ENCODE data around the gene CIAO2B. TPM values are rescaled to one million over a fixed set of nuclear protein-coding genes. Genes with fewer than 3 reads are reported as not detected.
"Not testable (repeated sequence)": the region's sequence is repeated elsewhere in the genome, so short reads cannot be mapped to it uniquely, and the experiment has no call there.

Gene CIAO2B
- total RNA-seq, 1 experiment from 2014 or later: 135 TPM

DNA sequence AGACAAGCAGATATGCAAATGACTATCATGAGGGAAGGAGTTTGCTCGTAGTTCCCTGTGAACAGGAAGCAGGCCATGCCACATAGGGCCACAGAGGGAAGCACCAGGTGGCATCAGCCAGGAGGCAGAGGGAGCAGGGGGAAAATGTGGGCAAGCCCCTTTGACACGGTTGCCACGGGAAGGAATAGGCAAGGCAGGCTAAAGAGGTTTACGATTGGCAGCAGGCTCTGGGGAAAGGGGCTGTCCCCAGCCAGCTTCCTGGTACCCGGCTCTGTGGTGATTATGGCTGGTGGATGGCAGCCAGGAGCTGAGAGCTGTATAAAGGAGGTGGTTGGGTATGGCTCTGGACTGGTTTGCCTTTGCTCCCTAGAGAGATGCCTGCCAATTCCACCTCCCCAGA, 27.7 kb upstream of the CIAO2B start:
- no peak for DNase-seq
- H3K4me3 ChIP-seq: no peak overlapping the region
- peaks cover 11% of the 10 kb centered on the region; the same call in 1 of the 2 replicates for H3K27me3 ChIP-seq
- H3K36me3 ChIP-seq: no peaks in the 10 kb centered on the region
- H3K4me1 ChIP-seq: no peaks in the 10 kb centered on the region
- no peaks in the 10 kb centered on the region for H3K9me3 ChIP-seq (replicated peaks)
- no peak overlapping the region for H3K27ac ChIP-seq

DNA sequence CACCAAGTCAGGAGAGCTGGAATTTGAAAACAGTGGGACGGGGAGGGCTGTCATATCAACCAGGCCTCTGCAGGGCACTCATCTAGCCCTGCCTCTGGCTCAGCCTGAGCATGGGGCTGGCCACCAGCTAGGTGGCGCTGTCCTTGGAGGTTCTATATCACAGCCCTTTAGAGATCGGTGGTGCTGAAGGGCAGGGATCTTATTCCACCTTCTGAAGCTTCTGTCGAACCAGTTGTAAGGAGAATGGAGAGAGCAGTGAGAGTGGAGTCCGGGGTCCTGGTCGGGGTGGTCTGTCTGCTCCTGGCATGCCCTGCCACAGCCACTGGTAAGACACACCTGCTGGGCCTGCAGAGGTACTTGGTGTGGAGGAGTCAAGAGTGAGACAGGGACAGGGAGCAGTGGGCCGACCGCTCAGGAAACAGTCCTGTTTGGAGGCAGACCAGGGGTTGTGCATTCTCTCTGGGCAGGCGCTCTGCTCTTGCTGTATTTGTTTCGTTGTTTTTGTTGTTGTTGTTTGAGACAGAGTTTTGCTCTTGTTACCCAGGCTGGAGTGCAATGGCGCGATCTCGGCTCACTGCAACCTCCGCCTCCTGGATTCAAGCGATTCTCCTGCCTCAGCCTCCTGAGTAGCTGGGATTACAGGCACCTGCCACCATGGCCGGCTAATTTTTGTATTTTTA, 27.0 kb upstream of the CIAO2B start, which contains the start of gene CES3:
TSS of gene CES3 (plus strand) at position 202 of the 680 bp plus-strand sequence. CDS start at position 244, 42 bp downstream.
- DNase-seq: peak; percentile 76 to 85
- Histone ChIP-seq H3K27ac (no peak within 1 kb of the TSS), H3K4me1 (no peaks in the 10 kb centered on the region), H3K4me3 (no peak within 1 kb of the TSS), H3K36me3 (no peaks in the 10 kb centered on the region), H3K9me3 (replicated peaks) (no peaks in the 10 kb centered on the region), H3K27me3 (0 out of 2 replicates have a peak, but pooled peaks cover 10% of the 10 kb centered on the region)

DNA sequence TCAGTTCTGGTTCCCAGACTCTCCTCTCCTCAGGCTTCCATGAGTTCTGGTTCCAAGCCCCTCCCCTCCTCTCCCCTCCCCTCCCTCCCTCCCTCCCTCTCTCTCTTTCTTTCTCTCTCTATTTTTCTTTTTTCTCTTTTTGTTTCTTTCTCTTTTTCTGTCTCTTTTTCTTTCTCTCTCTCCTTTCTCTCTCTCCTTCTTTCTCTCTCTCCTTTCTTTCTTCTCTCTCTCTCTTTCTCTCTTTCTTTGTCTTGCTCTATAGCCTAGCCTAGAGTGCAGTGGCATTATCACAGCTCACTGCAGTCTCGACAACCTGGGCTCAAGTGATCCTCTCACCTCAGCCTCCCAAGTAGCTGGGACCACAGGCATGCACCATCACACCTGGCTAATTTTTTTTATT, 26.1 kb upstream of the CIAO2B start:
- H3K9me3 ChIP-seq (replicated peaks): no peaks in the 10 kb centered on the region
- H3K27ac ChIP-seq: no peak overlapping the region
- H3K4me3 ChIP-seq: no peak overlapping the region
- H3K4me1 ChIP-seq: no peaks in the 10 kb centered on the region
- H3K36me3 ChIP-seq: no peaks in the 10 kb centered on the region
- DNase-seq: no peak
- H3K27me3 ChIP-seq: 0 out of 2 replicates have a peak, but pooled peaks cover 6% of the 10 kb centered on the region

DNA sequence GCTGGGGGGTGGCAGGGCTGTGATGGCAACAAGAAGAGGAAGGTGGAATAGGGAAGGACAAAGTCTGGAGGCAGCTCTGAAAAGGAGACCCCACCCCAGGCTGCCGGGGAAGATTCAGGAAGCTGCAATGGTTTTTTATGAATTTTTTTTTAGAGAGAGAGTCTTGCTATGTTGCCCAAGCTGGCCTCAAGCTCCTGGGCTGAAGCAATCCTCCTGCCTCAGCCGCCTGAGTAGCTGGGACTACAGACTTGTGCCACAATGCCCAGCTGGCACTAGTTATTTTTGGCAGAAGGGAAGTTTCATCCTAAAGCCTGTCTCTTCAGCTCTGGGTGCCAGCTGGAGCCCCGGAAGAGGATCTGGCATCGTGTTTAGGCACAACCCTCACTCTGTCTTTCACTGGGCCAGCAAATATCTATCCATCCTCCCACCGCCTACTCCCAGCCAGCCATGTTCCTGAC, 25.5 kb upstream of the CIAO2B start:
- Histone ChIP-seq H3K27ac (no peak overlapping the region), H3K4me3 (no peak overlapping the region), H3K4me1 (no peaks in the 10 kb centered on the region), H3K9me3 (replicated peaks) (no peaks in the 10 kb centered on the region), H3K36me3 (no peaks in the 10 kb centered on the region), H3K27me3 (0 out of 2 replicates have a peak, but pooled peaks cover 4% of the 10 kb centered on the region)
- no peak for DNase-seq

DNA sequence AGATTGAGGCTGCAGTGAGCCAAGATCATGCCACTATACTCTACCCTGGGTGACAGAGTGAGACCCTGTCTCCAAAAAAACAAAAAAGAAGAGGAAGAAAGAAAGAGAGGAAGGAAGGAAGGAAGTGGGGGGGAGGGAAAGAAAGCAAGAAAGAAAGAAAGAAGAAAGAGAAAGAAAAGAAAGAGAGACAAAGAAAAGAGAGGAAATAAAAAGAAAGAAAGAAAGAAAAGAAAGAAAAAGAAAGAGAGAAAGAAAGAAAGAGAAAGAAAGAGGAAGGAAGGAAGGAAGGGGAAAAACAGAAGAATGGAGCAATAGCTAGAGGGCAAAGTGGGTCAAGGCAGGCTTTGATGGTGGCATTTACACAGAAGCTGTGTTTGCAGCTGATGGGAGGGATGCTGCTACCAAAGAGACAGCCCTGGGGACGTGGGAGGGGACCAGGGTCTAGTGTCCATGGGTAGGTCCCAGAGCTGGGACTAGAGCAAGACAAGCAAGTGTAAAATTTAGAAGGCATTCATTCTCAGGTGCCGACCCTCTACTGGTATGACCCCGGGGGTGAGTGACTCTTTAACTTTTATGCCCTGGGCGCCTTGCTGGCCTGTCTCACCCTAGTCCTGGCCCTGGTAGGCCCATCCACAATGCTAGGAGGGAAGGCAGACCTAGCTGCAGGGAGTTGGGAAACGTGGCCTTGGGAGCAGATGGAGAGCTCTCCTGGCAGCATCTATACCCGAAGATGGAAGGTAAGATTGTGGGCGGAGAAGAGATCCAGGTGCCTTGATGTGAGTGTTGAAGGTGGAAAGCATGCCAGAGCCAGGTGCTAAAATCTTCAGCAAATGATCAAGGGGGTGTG, 24.9 kb upstream of the CIAO2B start:
- H3K27ac ChIP-seq: no peak overlapping the region
- H3K4me1 ChIP-seq: no peaks in the 10 kb centered on the region
- no peaks in the 10 kb centered on the region for H3K36me3 ChIP-seq
- no peak overlapping the region for H3K4me3 ChIP-seq
- DNase-seq: no peak
- H3K9me3 ChIP-seq (replicated peaks): no peaks in the 10 kb centered on the region
- H3K27me3 ChIP-seq: 0 out of 2 replicates have a peak, but pooled peaks cover 4% of the 10 kb centered on the region

DNA sequence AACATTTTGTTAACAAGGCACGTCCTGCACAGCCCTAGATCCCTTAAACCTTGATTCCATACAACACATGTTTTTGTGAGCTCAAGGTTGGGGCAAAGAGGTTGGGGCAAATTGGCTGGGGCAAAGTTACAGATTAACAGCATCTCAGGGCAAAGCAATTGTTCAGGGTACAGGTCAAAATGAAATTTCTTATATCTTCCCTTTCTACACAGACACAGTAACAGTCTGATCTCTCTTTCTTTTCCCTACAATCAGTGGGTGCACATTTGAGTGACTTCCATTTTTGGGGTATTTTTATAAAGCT, 21.9 kb upstream of the CIAO2B start:
- H3K36me3 ChIP-seq; H3K9me3 ChIP-seq (replicated peaks); H3K27ac ChIP-seq; DNase-seq; H3K4me3 ChIP-seq; H3K27me3 ChIP-seq; H3K4me1 ChIP-seq: not testable (repeated sequence)

DNA sequence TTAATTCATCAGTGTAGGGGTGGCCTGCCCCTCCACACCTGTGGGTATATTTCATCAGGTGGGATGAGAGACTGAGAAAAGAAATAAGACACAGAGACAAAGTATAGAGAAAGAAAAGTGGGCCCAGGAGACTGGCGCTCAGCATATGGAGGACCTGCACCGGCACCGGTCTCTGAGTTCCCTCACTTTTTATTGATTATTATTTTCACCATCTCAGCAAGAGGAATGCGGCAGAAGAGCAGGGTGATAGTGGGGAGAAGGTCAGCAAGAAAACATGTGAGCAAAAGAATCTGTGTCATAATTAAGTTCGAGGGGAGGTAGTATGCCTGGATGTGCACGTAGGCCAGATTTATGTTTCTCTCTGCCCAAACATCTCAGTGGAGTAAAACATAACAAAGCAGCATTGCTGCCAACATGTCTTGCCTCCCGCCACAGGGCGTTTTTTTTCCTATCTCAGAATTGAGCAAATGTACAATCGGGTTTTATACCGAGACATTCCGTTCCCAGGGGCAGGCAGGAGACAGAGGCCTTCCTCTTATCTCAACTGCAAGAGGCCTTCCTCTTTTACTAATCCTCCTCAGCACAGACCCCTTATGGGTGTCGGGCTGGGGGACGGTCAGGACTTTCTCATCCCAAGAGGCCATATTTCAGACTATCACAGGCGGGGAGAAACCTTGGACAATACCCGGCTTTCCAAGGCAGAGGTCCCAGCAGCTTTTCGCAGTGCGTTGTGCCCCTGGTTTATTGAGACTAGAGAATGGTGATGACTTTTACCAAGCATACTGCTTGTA, 21.4 kb upstream of the CIAO2B start:
- not testable (repeated sequence) for H3K36me3 ChIP-seq; H3K4me3 ChIP-seq; DNase-seq; H3K27me3 ChIP-seq; H3K27ac ChIP-seq; H3K9me3 ChIP-seq (replicated peaks); H3K4me1 ChIP-seq

DNA sequence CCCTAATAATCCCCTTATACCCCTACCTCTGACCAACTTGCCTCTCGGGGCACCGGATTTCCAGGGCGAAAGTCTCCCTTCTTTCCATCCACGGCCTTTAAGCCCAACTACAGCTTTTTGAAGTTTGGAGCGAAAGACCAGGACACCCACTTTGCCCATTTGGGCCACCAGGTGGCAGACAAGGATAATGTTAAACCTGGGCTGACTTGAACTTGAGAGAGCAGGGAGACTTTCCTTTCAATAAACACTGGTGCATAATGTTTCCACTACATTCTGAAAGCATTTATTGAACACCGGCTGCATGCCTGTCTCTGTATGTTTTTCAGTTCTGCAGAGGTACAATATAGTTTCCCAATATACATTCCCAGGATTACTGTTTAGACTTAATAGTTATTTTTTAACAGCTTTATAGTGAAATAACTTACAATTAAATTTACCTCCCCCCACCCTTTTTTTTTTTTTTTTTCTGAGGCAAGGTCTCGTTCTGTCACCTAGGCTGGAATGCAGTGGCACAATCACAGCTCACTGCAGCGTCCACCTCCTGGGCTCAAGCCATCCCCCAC, 20.0 kb upstream of the CIAO2B start:
- Histone ChIP-seq H3K27ac (no peak overlapping the region), H3K36me3 (no peaks in the 10 kb centered on the region), H3K4me3 (no peak overlapping the region), H3K4me1 (0 out of 2 replicates have a peak, but pooled peaks cover 3% of the 10 kb centered on the region), H3K9me3 (replicated peaks) (no peaks in the 10 kb centered on the region; the same call in 1 of the 2 replicates), H3K27me3 (0 out of 2 replicates have a peak, but pooled peaks cover 4% of the 10 kb centered on the region)
- DNase-seq: peak; percentile 72 to 92

DNA sequence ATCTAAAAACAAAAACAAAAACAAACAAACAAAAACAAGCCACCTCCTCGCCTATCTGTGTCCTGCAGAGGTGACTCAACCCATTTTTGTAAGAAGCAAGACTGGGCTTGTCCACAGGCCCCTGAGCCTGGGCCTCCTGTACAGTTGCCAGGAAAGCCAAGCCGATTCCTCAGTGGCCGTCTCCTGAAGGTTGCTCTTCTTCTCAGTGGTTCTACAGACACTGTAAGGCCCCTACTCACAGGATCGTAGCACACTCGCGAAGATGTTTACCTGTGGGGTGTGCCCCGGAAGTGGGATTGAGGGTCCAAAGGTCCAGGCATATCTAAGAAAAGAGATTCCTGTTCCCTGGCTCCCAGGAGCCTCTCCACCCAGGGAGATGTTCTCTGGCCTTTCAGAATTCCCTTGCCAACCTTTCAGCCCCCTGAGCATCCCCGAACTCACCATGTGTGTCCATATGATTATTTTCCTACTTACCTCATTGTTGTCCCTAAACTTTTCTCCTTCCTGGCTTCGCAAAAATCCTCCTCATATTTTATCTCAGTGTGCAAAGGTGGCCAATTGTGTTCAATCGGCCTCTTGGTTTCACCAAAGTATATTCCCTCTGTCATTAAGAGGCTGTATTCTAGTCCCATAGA, 19.4 kb upstream of the CIAO2B start:
- no peak overlapping the region for H3K27ac ChIP-seq
- H3K27me3 ChIP-seq: 0 out of 2 replicates have a peak, but pooled peaks cover 4% of the 10 kb centered on the region
- no peaks in the 10 kb centered on the region for H3K36me3 ChIP-seq
- no peaks in the 10 kb centered on the region; the same call in 1 of the 2 replicates for H3K9me3 ChIP-seq (replicated peaks)
- H3K4me3 ChIP-seq: no peak overlapping the region
- H3K4me1 ChIP-seq: 0 out of 2 replicates have a peak, but pooled peaks cover 3% of the 10 kb centered on the region
- no peak for DNase-seq

DNA sequence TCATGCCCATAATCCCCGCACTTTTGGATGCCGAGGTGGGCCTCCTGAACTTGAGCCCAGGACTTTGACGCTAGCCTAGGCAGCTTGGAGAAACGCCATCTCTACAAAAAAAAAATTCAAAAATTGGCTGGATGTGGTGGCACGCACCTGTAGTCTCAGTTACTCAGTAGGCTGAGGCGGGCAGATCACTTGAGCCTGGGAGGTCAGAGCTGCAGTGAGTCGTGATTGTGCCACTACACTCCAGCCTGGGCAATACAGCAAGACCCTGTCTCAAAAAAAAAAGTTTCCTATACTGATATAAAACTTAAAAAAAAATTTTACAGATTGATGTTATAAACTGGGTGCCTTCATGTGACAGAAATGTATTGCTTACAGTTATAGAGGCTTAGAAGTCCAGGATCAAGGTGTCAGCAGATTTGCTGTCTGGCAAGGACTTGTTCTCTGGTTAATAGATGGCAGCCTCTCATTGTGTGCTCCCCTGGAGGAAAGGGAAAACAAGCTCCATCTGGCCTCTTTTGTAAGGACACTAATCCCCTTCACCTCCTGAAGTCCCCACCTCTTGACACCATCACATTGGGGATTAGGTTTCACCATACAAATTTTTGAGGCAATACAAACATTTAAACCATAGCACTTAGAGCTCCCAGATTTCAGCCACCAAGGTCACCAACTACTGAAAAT, 18.4 kb upstream of the CIAO2B start:
- no peaks in the 10 kb centered on the region; the same call in 1 of the 2 replicates for H3K9me3 ChIP-seq (replicated peaks)
- H3K4me1 ChIP-seq: 0 out of 2 replicates have a peak, but pooled peaks cover 3% of the 10 kb centered on the region
- no peaks in the 10 kb centered on the region for H3K36me3 ChIP-seq
- DNase-seq: no peak
- H3K4me3 ChIP-seq: no peak overlapping the region
- H3K27me3 ChIP-seq: 0 out of 2 replicates have a peak, but pooled peaks cover 4% of the 10 kb centered on the region
- H3K27ac ChIP-seq: no peak overlapping the region

DNA sequence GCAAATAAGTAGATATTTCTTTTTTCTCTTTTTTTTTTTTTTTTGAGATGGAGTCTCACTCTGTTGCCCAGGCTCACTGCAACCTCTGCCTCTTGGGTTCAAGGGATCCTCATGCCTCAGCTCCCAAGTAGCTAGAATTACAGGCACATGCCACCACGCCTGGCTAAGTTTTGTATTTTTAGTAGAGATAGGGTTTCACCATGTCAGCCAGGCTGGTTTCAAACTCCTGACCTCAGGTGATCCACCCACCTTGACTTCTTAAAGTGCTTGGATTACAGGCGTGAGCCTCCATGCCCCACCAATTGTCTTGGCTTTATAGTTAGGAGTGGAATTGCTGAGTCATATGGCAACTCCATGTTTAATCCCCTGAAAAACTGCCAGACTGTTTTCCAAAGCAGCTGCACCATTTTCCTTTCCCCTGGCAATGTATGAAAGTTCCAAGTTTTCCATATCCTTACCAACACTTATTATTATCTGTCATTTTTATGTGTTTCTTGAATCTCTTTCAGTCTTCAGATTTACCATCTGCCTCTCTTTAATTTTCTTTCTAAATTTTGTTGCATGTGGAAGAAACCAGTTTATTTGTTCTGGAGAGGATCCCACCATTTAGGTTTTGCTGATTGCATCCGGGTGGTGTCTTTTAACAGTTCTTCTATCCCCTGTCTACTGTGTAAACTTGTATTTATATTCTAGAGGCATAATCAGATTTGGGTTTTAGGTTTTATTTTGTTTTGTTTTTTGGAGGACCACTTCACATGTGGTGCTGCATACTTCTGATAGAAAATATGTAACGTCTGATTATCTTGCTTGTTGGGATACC, 17.0 kb upstream of the CIAO2B start:
- no peak overlapping the region for H3K27ac ChIP-seq
- H3K9me3 ChIP-seq (replicated peaks): no peaks in the 10 kb centered on the region; the same call in 1 of the 2 replicates
- no peak for DNase-seq
- H3K27me3 ChIP-seq: no peaks in the 10 kb centered on the region
- H3K4me3 ChIP-seq: no peak overlapping the region
- H3K4me1 ChIP-seq: 0 out of 2 replicates have a peak, but pooled peaks cover 3% of the 10 kb centered on the region
- no peaks in the 10 kb centered on the region for H3K36me3 ChIP-seq

DNA sequence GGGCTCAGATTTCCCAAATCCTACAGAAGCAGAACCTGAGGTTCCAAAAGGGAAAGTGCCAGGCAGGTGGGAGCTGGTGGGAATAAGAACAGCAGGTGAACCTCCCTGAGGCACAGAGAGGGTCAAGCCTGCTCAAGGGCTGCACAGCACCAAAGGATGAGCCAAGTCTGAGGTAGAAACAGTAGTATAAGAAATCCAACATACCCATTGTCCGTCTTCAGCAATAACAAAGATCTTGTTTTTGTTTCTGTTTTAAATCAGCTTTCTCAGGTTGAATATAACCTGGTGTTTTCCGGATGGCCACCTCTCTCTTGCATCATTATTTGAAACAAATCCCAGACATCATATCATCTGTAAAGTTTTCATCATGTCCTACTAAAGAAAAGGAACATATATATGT, 16.2 kb upstream of the CIAO2B start:
- Histone ChIP-seq H3K36me3 (no peaks in the 10 kb centered on the region), H3K27me3 (no peaks in the 10 kb centered on the region), H3K27ac (no peak overlapping the region), H3K9me3 (replicated peaks) (no peaks in the 10 kb centered on the region; the same call in 1 of the 2 replicates), H3K4me3 (no peak overlapping the region), H3K4me1 (0 out of 2 replicates have a peak, but pooled peaks cover 3% of the 10 kb centered on the region)
- DNase-seq: no peak

DNA sequence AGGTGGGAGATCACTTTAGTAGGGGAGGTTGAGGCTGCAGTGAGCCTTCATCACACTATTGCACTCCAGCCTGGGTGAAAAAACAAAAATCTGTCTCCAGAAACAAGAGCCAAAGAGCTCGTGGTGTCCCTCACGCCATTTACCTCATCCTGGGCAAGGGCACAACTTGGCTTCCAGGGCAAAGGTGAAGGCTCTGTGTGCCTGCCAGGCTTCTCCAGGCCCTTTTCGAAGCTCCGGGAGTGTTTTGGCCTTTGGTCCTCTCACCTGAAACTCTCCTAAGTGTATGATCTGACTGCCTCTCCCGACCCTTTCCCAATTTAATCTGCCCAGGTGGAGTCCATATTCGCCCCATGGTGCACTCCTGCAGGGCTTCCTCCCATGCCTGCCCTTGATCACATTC, 15.3 kb upstream of the CIAO2B start:
- Histone ChIP-seq H3K27ac (no peak overlapping the region), H3K4me3 (no peak overlapping the region), H3K36me3 (no peaks in the 10 kb centered on the region), H3K27me3 (no peaks in the 10 kb centered on the region), H3K4me1 (0 out of 2 replicates have a peak, but pooled peaks cover 3% of the 10 kb centered on the region), H3K9me3 (replicated peaks) (no peaks in the 10 kb centered on the region; the same call in 1 of the 2 replicates)
- DNase-seq: no peak
